ENCODE measurements around the gene KRTAP5-5.
A peak's percentile ranks its signal among the peaks of the same experiment; 100 is the strongest.
"Not testable (repeated sequence)": the region's sequence is repeated elsewhere in the genome, so short reads cannot be mapped to it uniquely, and the experiment has no call there.

The KRTAP5-5 gene

DNA sequence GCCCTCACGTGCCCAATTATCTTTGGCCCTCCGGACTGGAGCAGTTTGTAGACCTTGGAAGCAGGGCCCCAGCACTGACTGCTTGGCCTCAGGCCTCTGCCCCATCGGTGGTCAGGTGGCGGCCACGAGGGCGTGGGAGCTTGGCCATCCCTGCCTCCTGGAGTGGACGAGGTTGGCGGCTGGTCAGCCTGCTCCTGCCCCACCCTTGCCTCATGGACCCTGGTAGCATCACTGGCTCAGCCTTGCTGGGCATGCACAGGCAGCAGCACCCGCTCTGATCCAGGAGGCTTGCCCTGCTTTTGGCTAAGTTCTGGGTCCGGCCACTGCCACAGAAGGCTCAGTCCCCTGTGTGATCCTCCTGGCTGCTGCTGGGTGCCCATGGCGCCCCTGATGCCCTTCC is 25.4 kb upstream of the KRTAP5-5 start:
- no peak for DNase-seq
- in situ Hi-C loops (cut with HindIII; ENCODE audit: low pct_ligation_motif_present, low pct_unique_long_range_greater_than_20kb, low sequenced_read_pairs): no loop called here

- in situ Hi-C loops (cut with HindIII; ENCODE audit: low pct_ligation_motif_present, low pct_unique_long_range_greater_than_20kb, low sequenced_read_pairs): no loop called here
- DNase-seq: no peak
Measured at GRCh38 chr11:1604711-1605110, 24.9 kb upstream of the KRTAP5-5 start.

- in situ Hi-C loops (cut with HindIII; ENCODE audit: low pct_ligation_motif_present, low pct_unique_long_range_greater_than_20kb, low sequenced_read_pairs); DNase-seq: not testable (repeated sequence)
Measured at GRCh38 chr11:1605923-1606322, 23.7 kb upstream of the KRTAP5-5 start.

GRCh38 chr11:1607156-1607845 is 22.3 kb upstream of the KRTAP5-5 start:
- in situ Hi-C loops (cut with HindIII; ENCODE audit: low pct_ligation_motif_present, low pct_unique_long_range_greater_than_20kb, low sequenced_read_pairs); DNase-seq: not testable (repeated sequence)

DNA sequence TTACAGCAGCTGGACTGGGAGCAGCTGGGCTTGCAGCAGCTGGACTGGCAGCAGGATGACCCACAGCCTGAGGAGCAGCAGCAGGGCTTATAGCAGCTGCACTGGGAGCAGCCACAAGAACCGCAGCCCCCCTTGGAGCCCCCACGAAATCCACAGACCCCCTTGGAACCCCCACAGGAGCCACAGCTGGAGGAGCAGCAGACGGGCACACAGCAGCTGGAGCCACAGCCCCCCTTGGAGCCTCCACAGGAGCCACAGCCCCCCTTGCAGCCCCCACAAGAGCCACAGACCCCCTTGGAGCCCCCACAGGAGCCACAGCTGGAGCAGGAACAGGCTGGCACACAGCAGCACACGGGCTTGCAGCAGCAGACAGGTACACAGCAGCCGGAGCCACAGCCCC is 21.7 kb upstream of the KRTAP5-5 start:
- in situ Hi-C loops (cut with HindIII; ENCODE audit: low pct_ligation_motif_present, low pct_unique_long_range_greater_than_20kb, low sequenced_read_pairs); DNase-seq: not testable (repeated sequence)

GRCh38 chr11:1608363-1608762 is 21.2 kb upstream of the KRTAP5-5 start, which contains the start of gene KRTAP5-3:
TSS of gene KRTAP5-3 (minus strand) at chr11:1608463. CDS start at chr11:1608385, 78 bp downstream.
- DNase-seq: no peak
- in situ Hi-C loops (cut with HindIII; ENCODE audit: low pct_ligation_motif_present, low pct_unique_long_range_greater_than_20kb, low sequenced_read_pairs): no loop called here

DNA sequence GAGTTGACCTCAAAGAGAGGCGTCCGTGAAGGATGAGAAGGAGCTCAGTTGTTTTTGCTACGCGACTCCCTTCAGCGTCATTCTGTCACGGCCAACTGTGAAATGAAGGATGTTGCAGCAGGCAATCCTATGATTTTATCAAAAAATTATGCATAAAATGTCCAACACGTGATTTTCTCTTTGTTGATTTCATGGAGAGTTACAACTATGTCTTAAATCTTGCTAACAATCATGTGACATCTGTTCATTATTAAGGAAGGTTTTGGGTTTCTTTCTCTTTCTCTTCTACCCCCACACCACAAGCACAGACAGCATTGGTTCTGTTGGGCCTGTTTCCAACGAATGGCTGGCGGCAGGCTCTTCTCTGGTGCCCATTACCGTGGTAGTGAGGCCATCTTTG is 11.3 kb upstream of the KRTAP5-5 start:
- in situ Hi-C loops (cut with HindIII; ENCODE audit: low pct_ligation_motif_present, low pct_unique_long_range_greater_than_20kb, low sequenced_read_pairs): no loop called here
- no peak for DNase-seq

DNA sequence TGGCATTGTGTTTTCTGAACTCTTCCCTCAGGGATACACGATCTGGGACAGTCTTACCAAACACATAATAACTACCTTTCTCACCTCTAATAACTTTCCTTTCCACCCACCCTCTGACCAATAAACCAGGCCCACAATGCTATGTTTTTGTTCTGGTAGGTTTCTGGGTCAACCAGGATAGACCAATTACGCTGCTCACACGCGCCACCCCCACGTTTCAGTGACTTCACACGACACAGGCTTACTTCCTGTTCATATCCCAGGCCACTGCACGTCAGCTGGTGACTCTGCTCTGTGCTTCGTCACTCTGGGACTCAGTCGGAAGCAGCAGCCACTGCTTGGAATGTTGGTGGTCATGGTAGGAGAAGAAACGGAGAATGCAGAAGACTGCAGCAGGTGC is 10.1 kb upstream of the KRTAP5-5 start:
- no peak for DNase-seq
- in situ Hi-C loops (cut with HindIII; ENCODE audit: low pct_ligation_motif_present, low pct_unique_long_range_greater_than_20kb, low sequenced_read_pairs): no loop called here

DNA sequence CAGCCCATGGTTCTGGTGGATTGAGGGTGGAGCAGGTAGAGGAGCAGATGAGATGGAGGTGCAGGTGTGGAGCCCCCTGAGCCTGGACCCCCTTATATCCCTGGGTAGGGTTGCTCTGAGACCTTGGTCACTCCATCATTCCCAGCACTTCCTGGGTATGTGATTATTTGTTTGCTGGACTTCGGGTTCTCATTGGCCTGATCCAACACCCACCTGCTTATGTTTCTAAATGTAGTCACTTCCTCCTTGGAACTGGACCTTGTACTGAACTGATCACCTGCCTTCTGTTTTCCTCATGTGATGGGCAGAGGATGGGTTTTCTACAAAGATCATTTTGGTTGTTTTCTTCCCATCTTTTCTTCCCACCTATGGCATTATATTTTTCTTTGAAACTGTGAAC is 7.5 kb upstream of the KRTAP5-5 start, which contains the start of gene KRTAP5-4:
Gene KRTAP5-4 (minus strand): TSS at position 53 of the 400 bp plus-strand sequence. CDS start 45 bp downstream, at position 8.
- in situ Hi-C loops (cut with HindIII; ENCODE audit: low pct_ligation_motif_present, low pct_unique_long_range_greater_than_20kb, low sequenced_read_pairs): no loop called here
- no peak for DNase-seq

- in situ Hi-C loops (cut with HindIII; ENCODE audit: low pct_ligation_motif_present, low pct_unique_long_range_greater_than_20kb, low sequenced_read_pairs): no loop called here
Measured at GRCh38 chr11:1623716-1624115, 5.9 kb upstream of the KRTAP5-5 start.

GRCh38 chr11:1624621-1625020 is 5.0 kb upstream of the KRTAP5-5 start:
- DNase-seq: no peak
- in situ Hi-C loops (cut with HindIII; ENCODE audit: low pct_ligation_motif_present, low pct_unique_long_range_greater_than_20kb, low sequenced_read_pairs): no loop called here

More at GRCh38 chr11:1623716-1624115, 5.9 kb upstream of the KRTAP5-5 start:
- DNase-seq: no peak

DNA sequence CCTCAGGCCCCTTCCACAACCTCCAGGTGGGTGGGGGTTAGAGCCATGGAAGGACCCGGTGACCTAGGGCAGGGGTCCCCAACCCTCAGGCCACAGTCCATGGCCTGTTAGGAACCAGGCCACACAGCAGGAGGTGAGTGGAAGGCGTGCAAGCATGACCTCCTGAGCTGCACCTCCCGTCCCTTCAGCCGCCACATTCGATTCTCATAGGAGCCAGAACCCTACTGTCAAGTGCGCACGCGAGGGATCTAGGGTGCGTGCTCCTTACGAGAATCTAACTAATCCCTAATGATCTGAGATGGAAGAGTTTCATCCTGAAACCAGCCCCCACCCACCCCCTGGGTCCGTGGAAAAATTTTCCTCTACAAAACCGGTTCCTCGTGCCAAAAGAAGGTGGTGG is 4.0 kb upstream of the KRTAP5-5 start:
- no peak for DNase-seq
- in situ Hi-C loops (cut with HindIII; ENCODE audit: low pct_ligation_motif_present, low pct_unique_long_range_greater_than_20kb, low sequenced_read_pairs): no loop called here

- in situ Hi-C loops (cut with HindIII; ENCODE audit: low pct_ligation_motif_present, low pct_unique_long_range_greater_than_20kb, low sequenced_read_pairs): no loop called here
Measured at GRCh38 chr11:1628506-1629325, 859 bp upstream of the KRTAP5-5 start.

GRCh38 chr11:1630271-1630670 is 696 bp downstream of the KRTAP5-5 start:
- DNase-seq: no peak
- in situ Hi-C loops (cut with HindIII; ENCODE audit: low pct_ligation_motif_present, low pct_unique_long_range_greater_than_20kb, low sequenced_read_pairs): no loop called here

More at GRCh38 chr11:1628506-1629325, 859 bp upstream of the KRTAP5-5 start:
- DNase-seq: peak; percentile 30

DNA sequence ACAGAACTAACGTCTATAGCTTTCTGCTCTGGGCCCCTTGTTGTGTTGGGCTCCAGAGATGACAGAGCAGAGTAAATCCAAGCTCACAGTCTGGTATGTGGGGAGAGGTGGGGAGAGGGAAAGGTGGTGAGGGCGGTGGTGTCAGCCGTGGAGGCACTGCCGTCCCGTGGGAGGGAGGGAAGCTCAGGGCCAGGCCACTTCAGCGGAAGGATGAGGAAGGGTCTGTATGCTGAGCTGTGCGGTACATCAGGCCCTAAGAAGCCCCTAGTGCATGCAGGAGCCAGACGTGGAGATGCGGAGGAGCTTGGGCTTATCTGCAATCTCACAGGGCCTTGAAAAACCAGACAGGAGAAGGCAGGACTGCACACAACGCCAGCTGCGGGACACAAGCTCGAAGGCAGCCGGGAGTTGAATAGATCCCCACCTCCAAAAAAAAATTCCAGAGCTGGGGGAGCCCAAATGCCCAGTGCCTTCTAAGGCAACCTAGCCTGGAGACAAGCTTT is 1.5 kb downstream of the KRTAP5-5 start:
- no peak for DNase-seq
- in situ Hi-C loops (cut with HindIII; ENCODE audit: low pct_ligation_motif_present, low pct_unique_long_range_greater_than_20kb, low sequenced_read_pairs): no loop called here

DNA sequence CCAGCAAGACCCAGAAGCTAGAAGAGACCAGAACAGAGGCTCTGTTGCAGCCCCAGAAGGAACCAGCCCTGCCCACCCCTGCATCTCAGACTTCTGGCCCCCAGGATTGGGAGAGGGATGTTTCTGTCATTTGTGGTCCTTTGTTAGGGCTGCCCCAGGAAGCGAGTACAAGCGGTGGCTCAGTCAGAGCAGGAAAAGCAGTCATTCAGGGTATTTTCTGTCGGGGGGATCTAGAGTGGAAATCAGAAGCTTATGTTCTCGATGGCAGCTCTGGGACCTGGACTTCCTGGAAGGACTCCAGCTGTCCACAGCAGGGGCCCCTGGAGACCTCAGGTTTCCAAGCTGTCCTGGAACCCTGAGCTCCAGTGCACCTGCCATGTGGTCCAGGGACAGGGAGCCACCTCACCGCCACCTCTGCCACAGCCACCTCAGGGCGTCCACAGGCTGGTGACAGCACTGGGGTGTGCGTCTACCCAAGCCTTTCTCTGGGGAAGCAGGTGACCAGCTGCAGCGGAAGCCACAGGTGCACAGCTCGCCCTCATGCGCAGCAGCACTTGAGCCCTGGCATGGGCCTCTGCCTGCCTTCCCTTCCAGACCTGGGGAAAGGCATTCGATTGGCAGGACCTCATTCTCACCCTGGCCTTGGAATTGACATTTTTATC is 2.6 kb downstream of the KRTAP5-5 start:
- in situ Hi-C loops (cut with HindIII; ENCODE audit: low pct_ligation_motif_present, low pct_unique_long_range_greater_than_20kb, low sequenced_read_pairs): no loop called here
- DNase-seq: no peak

DNA sequence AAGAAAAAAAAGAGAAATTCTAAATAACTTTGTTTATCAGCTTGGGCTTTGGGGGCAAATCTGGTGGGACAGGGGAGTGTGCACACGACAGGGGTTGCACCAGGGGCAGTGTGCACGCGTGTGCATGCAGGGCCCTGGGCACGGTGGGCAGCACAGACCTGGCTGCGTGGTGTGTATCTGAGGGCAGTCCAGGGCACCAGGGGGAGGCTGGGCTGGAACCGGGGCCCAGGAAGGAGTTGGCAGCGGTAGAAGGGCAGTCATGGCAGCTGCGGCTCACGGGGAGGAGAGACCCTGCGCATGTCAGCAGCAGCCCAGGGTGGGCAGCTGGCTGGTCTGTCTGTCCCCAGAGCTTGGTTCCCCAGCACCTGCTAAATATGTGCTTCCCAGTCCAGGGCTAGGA is 4.3 kb downstream of the KRTAP5-5 start:
- in situ Hi-C loops (cut with HindIII; ENCODE audit: low pct_ligation_motif_present, low pct_unique_long_range_greater_than_20kb, low sequenced_read_pairs): no loop called here
- no peak for DNase-seq

GRCh38 chr11:1636291-1636950 is 6.8 kb downstream of the KRTAP5-5 start:
- in situ Hi-C loops (cut with HindIII; ENCODE audit: low pct_ligation_motif_present, low pct_unique_long_range_greater_than_20kb, low sequenced_read_pairs): no loop called here

More at GRCh38 chr11:1636291-1636950, 6.8 kb downstream of the KRTAP5-5 start:
- no peak for DNase-seq
